ENCODE measurements around the gene AQP5. TPM values are rescaled to one million over a fixed set of nuclear protein-coding genes. Genes with fewer than 3 reads are reported as not detected.

AQP5 gene
- total RNA-seq, 3 donors from 2014 or later (not counting 1 experiment from before 2014, with no cell fraction given) = not detected

DNA sequence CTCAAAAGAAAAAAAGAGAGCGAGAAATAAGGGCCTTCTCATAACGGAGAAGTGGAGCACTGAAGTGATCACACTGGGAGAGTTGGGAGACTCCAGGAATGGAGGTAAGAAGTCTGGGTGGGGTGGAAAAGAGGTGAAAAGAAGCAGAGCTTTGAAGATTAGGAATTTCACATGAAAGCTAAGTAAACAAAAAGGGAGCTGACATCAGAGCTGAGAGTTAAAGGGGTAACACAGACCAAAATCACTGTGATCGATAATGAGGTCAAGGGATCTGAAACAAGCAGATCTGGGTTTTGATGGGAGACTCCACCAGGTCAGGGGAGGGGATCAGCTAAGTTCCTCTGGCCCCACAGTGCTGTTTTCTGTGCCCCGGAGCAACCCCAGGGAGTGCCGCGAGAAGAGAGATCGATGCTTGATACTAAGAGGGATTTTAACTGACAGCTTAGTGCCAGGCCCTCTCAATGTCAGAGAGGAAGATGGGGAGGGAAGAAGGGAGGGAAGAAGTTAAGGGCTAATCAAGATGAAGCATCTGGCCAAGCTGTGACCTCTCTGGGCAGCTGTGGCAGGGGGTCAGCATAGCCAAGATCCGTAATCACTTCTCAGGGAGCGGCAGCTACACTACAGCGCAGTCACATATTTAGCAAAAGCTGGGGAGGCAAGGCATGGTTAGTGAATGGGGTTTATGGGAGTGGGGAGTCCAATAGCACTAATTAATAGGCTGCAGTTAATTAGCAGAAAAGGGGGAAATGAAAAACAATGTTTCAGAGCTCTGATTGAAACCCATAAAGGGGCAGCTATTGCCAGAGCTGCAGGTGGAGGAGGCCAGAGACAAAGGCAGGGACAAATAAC, 19.1 kb downstream of the AQP5 start:
- Mint-ChIP-seq H3K9me3 (no peaks in the 10 kb centered on the region), H3K4me3 (no peak overlapping the region), H3K27me3 (ENCODE audit: low read depth in 2 of 2) (no peaks in the 10 kb centered on the region), H3K27ac (no peak overlapping the region), H3K4me1 (no peaks in the 10 kb centered on the region), H3K36me3 (no peaks in the 10 kb centered on the region)
- intact Hi-C loops (cut with micrococcal nuclease) = no loop called here
- no peaks in the 10 kb centered on the region for H3K36me3 ChIP-seq (ENCODE audit: control insufficient read depth, insufficient read depth, low read length)
- H3K4me1 ChIP-seq (ENCODE audit: control insufficient read depth, insufficient read depth, low read length) = peaks cover 10% of the 10 kb centered on the region
- H3K9me3 ChIP-seq (ENCODE audit: control insufficient read depth, insufficient read depth, low read length) = no peaks in the 10 kb centered on the region
- no peak overlapping the region for H3K27ac ChIP-seq (ENCODE audit: low read length)
- ATAC-seq = no peak
- H3K4me3 ChIP-seq (ENCODE audit: low read length) = no peak overlapping the region
- 98% methylated on average over 10 of the region's 10 CpGs for WGBS (ENCODE audit: insufficient coverage)
- H3K27me3 ChIP-seq (ENCODE audit: control insufficient read depth, insufficient read depth, low read length) = no peaks in the 10 kb centered on the region
- TF ChIP-seq CTCF (IDR thresholded peaks at IDR 0.05) = no peak
- no peak for DNase-seq

- no peaks in the 10 kb centered on the region for H3K27me3 Mint-ChIP-seq (ENCODE audit: low read depth in 2 of 2)
- no peak overlapping the region for H3K27ac ChIP-seq (ENCODE audit: low read length)
- 79% methylated on average over 7 of the region's 7 CpGs for WGBS (ENCODE audit: insufficient coverage)
- H3K4me3 Mint-ChIP-seq = no peak overlapping the region
- H3K27me3 ChIP-seq (ENCODE audit: control insufficient read depth, insufficient read depth, low read length) = no peaks in the 10 kb centered on the region
- H3K4me1 ChIP-seq (ENCODE audit: control insufficient read depth, insufficient read depth, low read length) = peaks cover 10% of the 10 kb centered on the region
- no peaks in the 10 kb centered on the region for H3K36me3 Mint-ChIP-seq
- DNase-seq = no peak
- H3K9me3 ChIP-seq (ENCODE audit: control insufficient read depth, insufficient read depth, low read length) = no peaks in the 10 kb centered on the region
- H3K9me3 Mint-ChIP-seq = no peaks in the 10 kb centered on the region
- no peak for TF ChIP-seq CTCF (IDR thresholded peaks at IDR 0.05)
- H3K36me3 ChIP-seq (ENCODE audit: control insufficient read depth, insufficient read depth, low read length) = no peaks in the 10 kb centered on the region
- H3K4me1 Mint-ChIP-seq = no peaks in the 10 kb centered on the region
- H3K4me3 ChIP-seq (ENCODE audit: low read length) = no peak overlapping the region
- no peak for ATAC-seq
- intact Hi-C loops (cut with micrococcal nuclease) = no loop called here
- no peak overlapping the region for H3K27ac Mint-ChIP-seq
Measured at GRCh38 chr12:49982246-49983087, 20.8 kb downstream of the AQP5 start.

DNA sequence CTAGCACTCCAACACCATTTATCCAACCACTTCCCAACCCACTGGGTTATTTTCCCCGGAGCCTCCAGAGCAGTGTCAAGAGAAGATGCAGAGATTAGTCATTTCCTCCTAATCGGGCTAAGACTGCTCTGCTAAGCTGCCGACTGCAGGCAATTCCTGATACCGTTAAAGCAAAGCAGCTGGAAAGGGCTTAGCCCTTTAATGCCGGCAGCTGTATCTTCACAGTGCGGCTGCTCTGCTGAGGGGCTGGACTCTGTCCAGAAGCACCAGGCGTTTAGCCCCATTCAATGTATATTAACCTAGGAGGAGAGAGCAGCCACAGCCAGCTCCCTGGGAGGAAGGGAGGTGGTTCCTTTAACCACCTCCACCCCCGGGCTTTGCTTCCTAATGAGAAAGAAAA, 22.2 kb downstream of the AQP5 start:
- no peaks in the 10 kb centered on the region for H3K4me1 Mint-ChIP-seq

More for the DNA sequence above, 22.2 kb downstream of the AQP5 start:
- DNase-seq = no peak
- H3K9me3 ChIP-seq (ENCODE audit: control insufficient read depth, insufficient read depth, low read length) = no peaks in the 10 kb centered on the region
- no peaks in the 10 kb centered on the region for H3K36me3 ChIP-seq (ENCODE audit: control insufficient read depth, insufficient read depth, low read length)
- no peak overlapping the region for H3K27ac ChIP-seq (ENCODE audit: low read length)
- H3K27me3 Mint-ChIP-seq (ENCODE audit: low read depth in 2 of 2) = no peaks in the 10 kb centered on the region
- H3K9me3 Mint-ChIP-seq = no peaks in the 10 kb centered on the region
- intact Hi-C loops (cut with micrococcal nuclease) = no loop called here
- H3K4me3 ChIP-seq (ENCODE audit: low read length) = no peak overlapping the region
- no peaks in the 10 kb centered on the region for H3K27me3 ChIP-seq (ENCODE audit: control insufficient read depth, insufficient read depth, low read length)
- H3K4me1 ChIP-seq (ENCODE audit: control insufficient read depth, insufficient read depth, low read length) = peaks cover 10% of the 10 kb centered on the region
- H3K4me3 Mint-ChIP-seq = no peak overlapping the region
- no peak for TF ChIP-seq CTCF (IDR thresholded peaks at IDR 0.05)
- no peak for ATAC-seq
- no peaks in the 10 kb centered on the region for H3K36me3 Mint-ChIP-seq
- no peak overlapping the region for H3K27ac Mint-ChIP-seq
- 16% methylated on average over 7 of the region's 8 CpGs for WGBS (ENCODE audit: insufficient coverage)

Measured in natural killer cell (primary cell).